Ammon's horn (tissue), 1 donor: ENCODE measurements around the gene DTNB.
"Not testable (repeated sequence)": the region's sequence is repeated elsewhere in the genome, so short reads cannot be mapped to it uniquely, and the experiment has no call there.

Source experiments
- DNase-seq: peaks from one replicate; pipeline ENCODE4 v3.0.0-alpha.2; 2016; ENCODE audit warnings: low spot score

Gene DTNB

GRCh38 chr2:25673300-25674076 is at the start of gene DTNB:
TSS of gene DTNB (minus strand) at chr2:25673577. CDS start at chr2:25652660, 20,917 bp downstream.
- peak; percentile 67 for DNase-seq

- no peak for DNase-seq
Observed at GRCh38 chr2:25722224-25722623, 48.8 kb upstream of the DTNB start.

- DNase-seq: no peak
Observed at GRCh38 chr2:25720575-25720974, 47.2 kb upstream of the DTNB start.

GRCh38 chr2:25714740-25715139 is 41.4 kb upstream of the DTNB start:
- no peak for DNase-seq

- no peak for DNase-seq
Observed at GRCh38 chr2:25712455-25712854, 39.1 kb upstream of the DTNB start.

GRCh38 chr2:25711675-25712354 is 38.4 kb upstream of the DTNB start:
- DNase-seq: no peak

GRCh38 chr2:25710750-25711149 is 37.4 kb upstream of the DTNB start:
- no peak for DNase-seq

GRCh38 chr2:25709349-25709748 is 36.0 kb upstream of the DTNB start:
- DNase-seq: no peak

GRCh38 chr2:25707927-25708590 is 34.7 kb upstream of the DTNB start:
- DNase-seq: no peak

GRCh38 chr2:25705575-25705974 is 32.2 kb upstream of the DTNB start:
- DNase-seq: not testable (repeated sequence)

GRCh38 chr2:25701801-25702200 is 28.4 kb upstream of the DTNB start:
- DNase-seq: no peak

- peak; percentile 36 for DNase-seq
Observed at GRCh38 chr2:25700221-25700660, 26.9 kb upstream of the DTNB start.

GRCh38 chr2:25699216-25699615 is 25.8 kb upstream of the DTNB start:
- no peak for DNase-seq

- DNase-seq: no peak
Observed at GRCh38 chr2:25698752-25699151, 25.4 kb upstream of the DTNB start.

GRCh38 chr2:25697559-25698341 is 24.4 kb upstream of the DTNB start:
- DNase-seq: no peak

- no peak for DNase-seq
Observed at GRCh38 chr2:25692737-25693445, 19.5 kb upstream of the DTNB start.

- no peak for DNase-seq
Observed at GRCh38 chr2:25692143-25692542, 18.8 kb upstream of the DTNB start.

GRCh38 chr2:25690058-25690457 is 16.7 kb upstream of the DTNB start:
- DNase-seq: no peak

GRCh38 chr2:25688236-25688635 is 14.9 kb upstream of the DTNB start:
- no peak for DNase-seq

GRCh38 chr2:25685741-25686140 is 12.4 kb upstream of the DTNB start:
- DNase-seq: no peak
